K562 (cell line): ENCODE measurements around the gene AGTR1. TPM values are rescaled to one million over a fixed set of nuclear protein-coding genes. Genes with fewer than 3 reads are reported as not detected.

Experiments used
- ATAC-seq: fragments of 200-7000 bp; cut with Tn5 transposase; 3 replicates; pipeline ENCODE4 v1.9.1; 2020; ENCODE audit warnings: moderate library complexity
- BruUV-seq: library from RNA; stranded (reverse); fragments of 400-500 nt; replicated peaks from 2 replicates; lab custom pipeline; 2021; lab: Mats Ljungman, UMichigan
- CTCF ChIA-PET: fragments of 300-600 bp; formaldehyde crosslinking; extraction: SDS; loops from one replicate; lab custom pipeline; 2021; ENCODE audit warnings: low intra/inter-chr PET ratio; lab: Yijun Ruan, JAX
- POLR2A ChIA-PET: fragments of 300-600, 350-650 bp; sonication (Branson Sonifier 250); formaldehyde crosslinking; extraction: SDS; loops from one replicate; lab custom pipeline; 2021; ENCODE audit warnings: antibody characterized with exemption, inconsistent platforms; lab: Yijun Ruan, JAX
- DNase-seq, 4 experiments: peaks; one replicate each; pipeline versions ENCODE4 v3.0.0 to v3.0.0-alpha.2; 2011 to 2018; ENCODE audit warnings: low spot score in 3 of 4, mixed read lengths in 3 of 4; ENCODE audit errors: extremely low read depth in 1 of 4
- FAIRE-seq: peaks from 2 replicates; lab custom pipeline; 2011; peaks lifted over from hg19 to GRCh38; lab: Jason Lieb, UNC
- H2AFZ ChIP-seq: 2 replicates; pipeline ENCODE4 v1.6.0; 2011; ENCODE audit warnings: low read depth, low read length, control low read depth, inconsistent platforms
- H3K27ac ChIP-seq: fragments of 200-600 bp; 3 replicates; pipeline ENCODE4 v1.8.0; 2011; ENCODE audit warnings: low read depth, mild to moderate bottlenecking, control low read depth, inconsistent platforms, low read length, moderate library complexity, mixed read lengths; ENCODE audit errors: extremely low read depth
- H3K27me3 ChIP-seq, 2 experiments: fragments of 300-600 bp in 1 of 2; 2 replicates in 1 of 2; 3 replicates in 1 of 2; pipeline versions ENCODE4 v1.6.0 to v1.8.0; 2011; ENCODE audit warnings: inconsistent platforms in 2 of 2, low read length in 2 of 2, mild to moderate bottlenecking in 1 of 2, mixed read lengths in 1 of 2, moderate library complexity in 1 of 2; ENCODE audit not compliant: control insufficient read depth in 2 of 2, insufficient read depth in 2 of 2
- H3K36me3 ChIP-seq: fragments of 300-600 bp; 3 replicates; pipeline ENCODE4 v1.8.0; 2011; ENCODE audit warnings: mild to moderate bottlenecking, low read length, inconsistent platforms; ENCODE audit not compliant: control insufficient read depth, insufficient read depth
- H3K4me1 ChIP-seq, 2 experiments: fragments of 200-600 bp in 1 of 2; replicated peaks in 1 of 2; 2 replicates in 1 of 2; 3 replicates in 1 of 2; pipeline versions ENCODE4 v1.5.1 to v1.8.0; 2011; ENCODE audit warnings: inconsistent platforms in 2 of 2, low read length in 2 of 2, mild to moderate bottlenecking in 1 of 2, mixed read lengths in 1 of 2, moderate library complexity in 1 of 2; ENCODE audit not compliant: control insufficient read depth in 2 of 2, insufficient read depth in 2 of 2
- H3K4me2 ChIP-seq: 2 replicates; pipeline ENCODE4 v1.6.1; 2011; ENCODE audit warnings: low read length, control low read depth, inconsistent platforms, mixed read lengths; ENCODE audit not compliant: insufficient read depth
- H3K4me3 ChIP-seq: fragments of 200-600 bp; sonication (generic), shearing (Covaris generic); 2 replicates; pipeline ENCODE4 v1.5.1; 2016; ENCODE audit warnings: control low read depth, inconsistent platforms
- H3K79me2 ChIP-seq: fragments of 200-600 bp; 3 replicates; pipeline ENCODE4 v1.8.0; 2011; ENCODE audit warnings: low read length, inconsistent platforms; ENCODE audit not compliant: control insufficient read depth, insufficient read depth
- H3K9ac ChIP-seq, 2 experiments: 2 replicates each; pipeline versions ENCODE4 v1.6.0 to v1.6.1; 2011; ENCODE audit warnings: low read depth in 2 of 2, low read length in 2 of 2, control low read depth in 1 of 2, inconsistent platforms in 1 of 2, mild to moderate bottlenecking in 1 of 2, mixed read lengths in 1 of 2; ENCODE audit not compliant: insufficient read depth in 1 of 2
- H3K9me1 ChIP-seq: one replicate; pipeline ENCODE4 v1.6.0; 2011; ENCODE audit warnings: inconsistent platforms, mild to moderate bottlenecking, low read length, moderate library complexity; ENCODE audit not compliant: control insufficient read depth, insufficient read depth
- H3K9me3 ChIP-seq: replicated peaks from 2 replicates; pipeline ENCODE4 v1.5.1; 2011; ENCODE audit warnings: low read depth, low read length, inconsistent platforms; ENCODE audit not compliant: control insufficient read depth, insufficient read depth
- H4K20me1 ChIP-seq: replicated peaks from 2 replicates; pipeline ENCODE4 v1.6.1; 2011; ENCODE audit warnings: low read length, inconsistent platforms, mixed read lengths; ENCODE audit not compliant: control insufficient read depth, insufficient read depth
- BCOR ChIP-seq: fragments of 450-650 bp; IDR thresholded peaks from 2 replicates; pipeline ENCODE4 v1.6.1; 2016
- CBX2 ChIP-seq: fragments of 200-600 bp; sonication (generic); IDR thresholded peaks from one replicate; pipeline ENCODE4 v1.6.1; 2012; ENCODE audit warnings: mild to moderate bottlenecking, low read length, inconsistent platforms; ENCODE audit not compliant: insufficient read depth, poor library complexity, severe bottlenecking
- DLX4 ChIP-seq: fragments of 250-450 bp; sonication (Bioruptor Pico); IDR thresholded peaks from 2 replicates; pipeline ENCODE4 v1.6.1; 2021; ENCODE audit warnings: mild to moderate bottlenecking
- HNRNPL ChIP-seq: fragments of 200-400 bp; formaldehyde crosslinking; IDR thresholded peaks from 2 replicates; pipeline ENCODE4 v1.6.1; 2017; ENCODE audit warnings: low read depth, mild to moderate bottlenecking, low read length
- NONO ChIP-seq, 2 experiments: fragments of 200-400 bp in 1 of 2; fragments of 450-650 bp in 1 of 2; formaldehyde crosslinking in 1 of 2; IDR thresholded peaks; 2 replicates each; pipeline ENCODE4 v1.6.1; 2017; ENCODE audit warnings: low read depth in 2 of 2, mild to moderate bottlenecking in 2 of 2, moderate library complexity in 2 of 2, low read length in 1 of 2
- PBX2 ChIP-seq, 2 experiments: IDR thresholded peaks in 1 of 2; conservative IDR thresholded peaks in 1 of 2; 2 replicates each; pipeline ENCODE4 v1.6.1; 2016; ENCODE audit warnings: low read depth in 2 of 2, mild to moderate bottlenecking in 1 of 2, missing compliant biosample characterization in 1 of 2, missing genetic modification characterization in 1 of 2, moderate library complexity in 1 of 2
- PHF21A ChIP-seq: fragments of 450-650 bp; IDR thresholded peaks from 2 replicates; pipeline ENCODE4 v1.6.1; 2017; ENCODE audit warnings: low read depth, borderline replicate concordance
- WGBS: fragments of 100-300 bp; shearing (Covaris generic); methylation state at CpG from one replicate; pipeline ENCODE4 v1.1.6; 2016; ENCODE audit warnings: low coverage, mixed read lengths; ENCODE audit not compliant: insufficient coverage; ENCODE audit errors: missing lambda C conversion rate; 5-methylcytosine and 5-hydroxymethylcytosine counted together
- in situ Hi-C: fragments of 300-500 bp; cut with MboI; formaldehyde crosslinking; loops from 4 replicates; pipeline ENCODE4 v1.15.0; 2018; ENCODE audit warnings: inconsistent platforms, mixed read lengths
- intact Hi-C: fragments of 100-400 bp; cut with micrococcal nuclease; formaldehyde crosslinking; loops from 2 replicates; pipeline ENCODE4 v1.14.2; 2022
- polyA plus RNA-seq, 8 experiments: library from polyadenylated mRNA; depleted of rRNA in 4 of 8; stranded (reverse) in 5 of 8; unstranded in 3 of 8; fragments of >200 nt; fragmentation: Nextera tagmentation in 2 of 8; fragmentation: Illumina TruSeq in 1 of 8; extraction: Ambion mirVana in 2 of 8; extraction: Trizol in 1 of 8; gene quantifications; 2 replicates each; pipeline versions ENCODE4 v1.2.1 to v1.2.3, GENCODE V29; 2011 to 2014; ENCODE audit warnings: inconsistent platforms in 1 of 8, missing spikeins in 1 of 8
- total RNA-seq, 7 experiments: library from RNA; depleted of rRNA in 6 of 7; stranded (reverse); fragments of >200 nt in 6 of 7; fragmentation: Illumina TruSeq in 2 of 7; extraction: Trizol in 2 of 7; gene quantifications; 2 replicates each; pipeline versions ENCODE4 v1.2.1 to v1.2.3, GENCODE V29; 2011 to 2021; ENCODE audit warnings: low replicate concordance in 1 of 7

The AGTR1 gene
- total and polyA plus RNA-seq, 9 of the 15 experiments (the other 6 are each of a cell fraction or from before 2014, with no cell fraction given): not detected

GRCh38 chr3:148789906-148790305, 92.2 kb downstream of the AGTR1 start:
- BruUV-seq: no TSS peak
- DNase-seq (no peak), FAIRE-seq (no peak), ATAC-seq (no peak)
- no peaks in the 10 kb centered on the region for H3K9me1 ChIP-seq
- CTCF ChIA-PET: no interaction called here
- no peaks in the 10 kb centered on the region for H4K20me1 ChIP-seq
- H3K4me1 ChIP-seq: no peaks in the 10 kb centered on the region
- TF ChIP-seq PBX2 (CRISPR knock-in tag; IDR thresholded peaks at IDR 0.05; ENCODE audit: low read depth) (no peak), PBX2 (tag; conservative IDR thresholded peaks at IDR 0.05; ENCODE audit: low read depth) (no peak), HNRNPL (no peak), PHF21A (no peak), NONO (IDR thresholded peaks at IDR 0.05; ENCODE audit: low read depth in 2 of 2, low read length in 1 of 2) (no peak), BCOR (no peak), CBX2 (no peak), DLX4 (CRISPR knock-in tag) (no peak)
- peaks cover 2% of the 10 kb centered on the region; the same call in 1 of the 2 replicates for H3K9me3 ChIP-seq
- in situ Hi-C loops (no loop called here), intact Hi-C loops (no loop called here)
- H3K4me3 ChIP-seq: no peak overlapping the region
- no peaks in the 10 kb centered on the region for H3K79me2 ChIP-seq
- no peaks in the 10 kb centered on the region for H3K27me3 ChIP-seq
- H3K27ac ChIP-seq: no peak overlapping the region
- 0% methylated on average over 1 of the region's 2 CpGs for WGBS
- no peak overlapping the region for H3K4me2 ChIP-seq
- no peak overlapping the region for H3K9ac ChIP-seq
- POLR2A ChIA-PET: interaction anchor here (0.6 kb wide), 1 partner anchor 70 kb away, joined by 3 read pairs; no protein-coding TSS in a partner anchor
- H2AFZ ChIP-seq: no peak overlapping the region
- no peaks in the 10 kb centered on the region for H3K36me3 ChIP-seq
